Measurements from ENCODE around the gene PPP2R2D.

The PPP2R2D gene

DNA sequence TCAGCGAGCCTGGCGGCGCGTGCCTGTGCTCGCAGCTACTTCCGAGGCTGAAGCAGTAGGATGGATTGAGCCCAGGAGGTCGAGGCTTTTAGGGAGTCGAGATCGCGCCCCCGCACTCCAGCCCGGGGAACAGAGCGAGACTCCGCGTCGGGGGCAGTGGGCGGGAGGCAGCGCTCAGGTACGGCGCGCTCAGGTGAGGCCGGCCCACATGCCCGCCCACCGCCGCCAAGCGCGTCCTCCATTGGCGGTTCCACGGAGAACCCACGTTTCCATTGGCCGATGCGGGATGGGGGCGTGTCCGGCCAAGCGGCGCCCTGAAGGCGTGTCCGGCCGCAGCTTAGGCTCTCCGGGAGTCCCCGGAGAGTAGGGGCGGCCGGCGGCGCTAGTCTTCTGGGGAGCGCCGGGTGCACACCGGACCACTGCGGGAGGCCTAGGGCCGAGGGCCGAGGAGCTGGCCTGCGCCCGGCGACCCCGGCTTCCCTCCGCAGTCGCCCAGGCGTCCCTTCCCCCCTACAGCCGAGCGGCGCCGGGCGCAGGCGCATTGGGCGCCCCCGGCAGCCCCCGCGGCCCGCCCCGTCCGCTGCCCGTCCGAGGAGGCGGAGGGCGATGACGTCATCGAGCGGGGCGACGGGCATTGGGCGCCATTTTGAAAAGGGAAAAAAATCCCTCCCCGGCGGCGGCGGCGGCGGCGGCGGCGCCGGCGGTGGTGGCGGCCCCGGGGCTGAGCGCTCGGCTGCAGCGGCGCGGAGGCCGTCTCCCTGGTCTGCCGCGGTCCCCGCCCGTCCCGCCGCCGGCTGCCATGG lies at the start of gene PPP2R2D:
Gene PPP2R2D, plus strand, starts transcription at position 659 of the 803 bp plus-strand sequence. Its CDS starts 141 bp downstream, at position 800.
- in situ Hi-C loops (cut with HindIII; ENCODE audit: low sequenced_read_pairs), result no loop called here

GRCh38 chr10:131851346-131851745 lies 49.5 kb upstream of the PPP2R2D start:
- in situ Hi-C loops (cut with HindIII; ENCODE audit: low sequenced_read_pairs), result no loop called here

DNA sequence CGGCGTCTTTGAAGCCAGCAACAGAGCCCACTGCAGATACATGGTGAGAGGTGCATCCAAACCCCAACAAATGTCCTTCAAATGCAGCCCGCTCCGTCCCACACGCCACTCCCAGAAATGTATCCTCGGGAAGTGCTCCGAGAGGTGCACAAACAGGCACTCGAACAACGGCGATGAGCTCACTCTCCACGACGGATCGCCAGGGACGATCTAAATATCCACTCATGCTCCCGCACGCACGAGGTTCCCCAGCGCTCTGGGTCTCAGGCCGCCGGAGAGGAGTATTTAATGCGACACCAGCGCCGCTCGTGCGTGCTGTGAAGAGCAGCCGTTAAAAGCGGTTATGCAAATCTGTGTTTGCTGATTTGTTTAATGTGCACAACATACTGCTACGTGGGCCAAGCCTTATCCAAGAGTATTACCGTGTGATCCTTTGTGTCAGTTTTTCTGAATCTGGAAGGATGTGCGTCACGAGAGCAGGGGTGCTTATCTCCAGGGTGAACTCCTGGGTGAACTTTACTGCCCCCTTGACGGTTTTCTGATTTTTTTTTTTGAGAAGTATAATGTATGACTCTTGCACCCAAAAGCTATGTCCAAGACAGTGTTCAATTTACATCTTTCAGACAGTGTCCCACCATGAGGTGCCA lies 48.5 kb upstream of the PPP2R2D start:
- in situ Hi-C loops (cut with HindIII; ENCODE audit: low sequenced_read_pairs), result no loop called here

GRCh38 chr10:131852823-131853609 lies 47.8 kb upstream of the PPP2R2D start:
- in situ Hi-C loops (cut with HindIII; ENCODE audit: low sequenced_read_pairs), result no loop called here

DNA sequence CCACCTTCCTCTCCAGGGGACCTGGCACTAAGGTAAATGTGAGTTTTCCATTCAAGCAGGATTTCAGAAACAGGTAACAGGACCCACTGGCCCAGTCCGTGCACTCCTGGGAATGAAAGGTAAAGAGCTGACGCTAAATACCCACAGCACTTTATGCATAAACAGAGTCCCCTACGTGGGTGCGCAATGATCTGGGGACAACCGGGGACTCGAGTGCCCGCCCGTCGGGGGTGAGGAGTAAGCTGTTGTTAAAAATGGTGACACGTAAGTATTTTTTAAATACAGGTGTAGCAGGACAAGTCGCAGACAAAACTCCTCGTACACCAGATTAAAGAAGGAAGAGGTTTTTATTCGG lies 47.2 kb upstream of the PPP2R2D start:
- in situ Hi-C loops (cut with HindIII; ENCODE audit: low sequenced_read_pairs), result no loop called here

- in situ Hi-C loops (cut with HindIII; ENCODE audit: low sequenced_read_pairs), result no loop called here
Measured at GRCh38 chr10:131854579-131855335, 46.1 kb upstream of the PPP2R2D start.

- in situ Hi-C loops (cut with HindIII; ENCODE audit: low sequenced_read_pairs), result no loop called here
Measured at GRCh38 chr10:131855461-131856401, 45.1 kb upstream of the PPP2R2D start.

GRCh38 chr10:131856441-131857094 lies 44.2 kb upstream of the PPP2R2D start:
- in situ Hi-C loops (cut with HindIII; ENCODE audit: low sequenced_read_pairs), result no loop called here

DNA sequence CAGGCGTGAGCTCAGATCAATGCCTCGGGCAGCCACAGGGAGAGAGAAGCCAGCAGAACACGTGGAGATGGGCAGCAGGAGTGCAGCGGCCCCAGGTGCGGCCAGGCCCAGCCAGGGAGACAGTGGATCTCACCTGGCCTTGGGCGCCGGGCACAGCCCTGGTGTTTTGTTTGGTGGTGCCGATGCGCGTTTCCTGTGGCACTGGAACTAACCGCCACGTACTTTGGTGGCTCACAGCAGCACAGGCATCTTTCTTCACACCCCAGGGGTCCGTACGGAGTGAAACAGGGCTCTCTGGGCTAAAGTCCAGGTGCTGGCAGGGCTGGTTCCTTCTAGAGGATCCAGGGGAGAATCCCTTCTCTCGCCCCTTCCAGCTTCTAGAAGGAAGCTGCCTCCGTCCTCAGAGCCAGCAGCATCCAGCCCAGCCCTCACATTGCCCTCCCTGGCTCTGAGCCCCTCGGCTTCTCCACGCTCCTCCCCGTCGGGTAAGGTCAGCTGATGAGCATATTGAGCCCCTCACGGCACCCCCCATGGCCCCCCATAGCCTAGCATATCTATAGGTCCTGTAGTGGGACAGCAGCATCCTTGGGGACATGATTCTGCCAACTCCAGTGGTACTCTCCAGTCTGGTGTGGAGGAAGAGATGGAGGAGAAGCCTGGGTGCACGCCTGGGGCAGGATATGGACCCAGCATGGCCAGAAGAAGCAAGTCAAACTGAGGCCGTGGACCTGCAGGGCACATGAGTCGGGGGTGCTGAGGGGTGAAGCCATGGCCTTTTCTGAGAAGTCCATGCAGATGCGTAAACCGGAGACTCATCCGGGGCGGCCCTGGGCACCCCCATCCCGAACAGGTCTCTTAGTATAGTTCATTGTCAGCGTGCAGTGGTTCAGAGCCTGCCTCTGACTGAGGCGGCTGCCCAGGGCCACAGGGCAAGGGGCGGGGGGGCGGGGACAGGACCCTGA lies 43.4 kb upstream of the PPP2R2D start:
- in situ Hi-C loops (cut with HindIII; ENCODE audit: low sequenced_read_pairs), result no loop called here

- in situ Hi-C loops (cut with HindIII; ENCODE audit: low sequenced_read_pairs), result no loop called here
Measured at GRCh38 chr10:131858118-131858515, 42.7 kb upstream of the PPP2R2D start.

- in situ Hi-C loops (cut with HindIII; ENCODE audit: low sequenced_read_pairs), result no loop called here
Measured at GRCh38 chr10:131858583-131859340, 42.0 kb upstream of the PPP2R2D start.

DNA sequence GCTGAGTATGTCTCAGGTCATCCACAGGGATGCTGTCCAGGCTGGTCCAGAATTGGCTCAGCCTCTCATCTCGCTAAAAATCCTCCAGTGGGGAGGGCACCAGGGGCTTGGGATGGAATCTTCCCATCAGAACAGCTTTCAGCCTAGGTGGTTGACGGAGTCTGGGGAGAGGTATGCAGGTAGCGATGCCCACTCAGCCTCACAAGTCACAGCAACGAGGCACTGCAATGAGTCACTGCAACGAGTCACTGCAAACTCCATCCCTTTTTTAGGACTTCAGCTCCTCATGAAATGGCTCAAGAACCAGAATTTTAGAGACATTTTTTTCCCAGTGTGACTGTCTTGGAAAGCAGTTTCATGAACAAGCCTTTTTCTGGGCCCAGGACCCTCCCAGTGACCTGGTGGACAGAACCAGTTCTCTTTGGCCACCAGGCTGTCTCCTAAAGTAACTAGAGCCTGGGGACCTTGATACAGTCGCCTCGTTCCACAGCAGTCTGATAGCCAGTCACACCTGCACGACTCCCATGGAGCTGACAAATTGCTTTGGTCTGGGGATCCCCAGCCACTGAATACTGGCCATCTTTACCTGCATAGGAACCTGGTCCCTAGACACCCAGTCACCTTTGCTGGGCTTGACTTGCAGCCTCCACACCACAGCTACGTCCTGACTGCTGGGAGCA lies 41.3 kb upstream of the PPP2R2D start:
- in situ Hi-C loops (cut with HindIII; ENCODE audit: low sequenced_read_pairs), result no loop called here

- in situ Hi-C loops (cut with HindIII; ENCODE audit: low sequenced_read_pairs), result no loop called here
Measured at GRCh38 chr10:131860311-131860710, 40.5 kb upstream of the PPP2R2D start.

- in situ Hi-C loops (cut with HindIII; ENCODE audit: low sequenced_read_pairs), result no loop called here
Measured at GRCh38 chr10:131860806-131861440, 39.9 kb upstream of the PPP2R2D start.

DNA sequence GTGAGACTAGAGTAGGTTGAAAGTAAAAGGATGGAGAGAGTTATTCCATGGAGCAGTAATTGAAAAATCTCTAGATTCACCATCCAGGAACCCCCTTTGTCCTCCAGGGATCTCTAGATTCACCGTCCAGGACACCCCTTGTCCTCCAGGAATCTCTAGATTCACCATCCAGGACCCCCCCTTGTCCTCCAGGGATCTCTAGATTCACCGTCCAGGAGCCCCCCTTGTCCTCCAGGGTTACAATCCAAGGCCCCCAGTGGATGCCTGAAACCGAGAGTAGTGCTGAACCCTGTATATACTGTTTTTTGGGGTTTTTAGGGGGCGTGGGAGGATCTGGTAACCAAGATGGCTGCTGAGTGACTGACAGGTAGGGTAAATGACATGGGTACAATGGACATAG lies 38.3 kb upstream of the PPP2R2D start:
- in situ Hi-C loops (cut with HindIII; ENCODE audit: low sequenced_read_pairs), result no loop called here

GRCh38 chr10:131865223-131865917 lies 35.4 kb upstream of the PPP2R2D start:
- in situ Hi-C loops (cut with HindIII; ENCODE audit: low sequenced_read_pairs), result no loop called here

All from endothelial cell of hepatic sinusoid (primary cell).